GM21717 (cell line): ENCODE results near the gene CPD.

ENCODE experiments used
- ATAC-seq: cut with Tn5 transposase; IDR thresholded peaks from one replicate; pipeline ENCODE4 v1.9.1; 2021; ENCODE audit warnings: mild to moderate bottlenecking, moderate library complexity; ENCODE audit not compliant: unreplicated experiment

CPD gene

DNA sequence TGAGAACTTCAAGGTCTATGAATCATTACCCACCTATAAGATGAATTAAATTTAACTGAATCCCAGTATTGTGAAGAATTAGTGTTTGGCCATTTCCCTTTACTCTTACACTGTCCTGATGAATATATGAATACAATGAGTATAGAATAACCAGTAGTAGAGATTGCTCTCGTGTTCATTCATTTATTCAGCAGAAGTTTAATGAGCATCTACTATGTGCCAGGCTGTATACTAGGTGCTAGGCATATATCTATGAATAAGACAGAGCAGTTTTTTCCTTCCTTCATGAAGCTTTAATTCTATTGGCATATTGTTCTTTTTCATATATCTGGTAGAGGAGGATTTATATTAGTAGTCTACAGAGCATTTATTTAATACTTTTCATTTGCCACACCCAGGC is 104.4 kb downstream of the CPD start:
- ATAC-seq = no peak

DNA sequence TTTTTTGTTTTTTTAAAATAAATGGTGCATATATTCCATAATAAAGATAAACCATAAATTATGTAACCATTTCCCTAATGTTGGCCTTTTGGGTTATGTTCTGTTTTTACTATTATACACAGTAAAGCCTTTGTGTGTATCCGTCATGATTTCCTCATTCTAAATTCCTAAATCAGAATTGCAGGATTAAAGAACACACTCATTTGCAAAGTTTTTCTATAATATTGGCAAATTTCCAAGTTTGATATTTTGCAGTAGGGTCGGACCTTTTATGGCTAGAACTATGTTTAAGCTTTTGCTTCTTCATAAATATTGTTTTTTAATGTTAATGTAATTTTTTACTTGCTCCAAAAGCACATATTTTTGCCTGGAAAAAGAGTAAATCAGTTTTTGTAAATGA is 115.1 kb downstream of the CPD start:
- no peak for ATAC-seq

DNA sequence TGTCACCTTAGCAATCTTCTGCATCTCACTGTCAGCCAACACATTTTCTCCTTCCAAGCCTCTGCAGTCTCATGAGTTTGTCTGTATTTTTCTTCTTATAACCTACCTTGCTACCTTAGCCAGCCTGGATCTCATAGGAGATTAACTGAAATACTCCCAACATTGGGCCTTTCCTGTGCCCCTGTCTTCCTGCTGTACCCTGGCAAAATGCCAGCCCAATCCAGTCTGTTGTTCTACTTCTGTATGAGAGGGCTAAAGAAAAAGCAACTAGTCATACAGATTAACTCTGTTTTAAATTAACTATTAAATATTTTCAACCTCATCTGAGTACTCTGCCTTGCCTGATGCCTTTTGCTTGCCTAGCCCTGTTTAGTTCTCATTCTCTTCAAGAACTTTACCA is 116.9 kb downstream of the CPD start:
- no peak for ATAC-seq

DNA sequence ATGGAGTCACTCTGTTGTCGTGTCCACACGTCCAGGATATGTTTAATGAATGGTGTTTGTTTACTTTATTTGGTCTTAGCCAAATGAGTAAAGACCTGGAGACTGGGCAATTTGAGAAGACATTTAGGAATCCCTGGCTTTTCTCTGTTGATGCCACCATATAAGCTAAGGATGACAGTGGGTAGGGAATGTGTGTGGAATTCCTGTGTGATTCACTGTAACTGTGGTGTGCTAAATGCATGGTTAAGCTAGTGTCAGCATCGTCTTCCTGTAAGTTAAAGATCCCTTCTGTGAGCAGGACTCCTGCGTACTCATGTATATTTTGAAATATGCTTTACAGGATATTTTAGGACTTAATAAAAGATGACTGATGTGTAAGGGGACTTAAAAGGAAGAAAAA is 124.8 kb downstream of the CPD start:
- no peak for ATAC-seq

DNA sequence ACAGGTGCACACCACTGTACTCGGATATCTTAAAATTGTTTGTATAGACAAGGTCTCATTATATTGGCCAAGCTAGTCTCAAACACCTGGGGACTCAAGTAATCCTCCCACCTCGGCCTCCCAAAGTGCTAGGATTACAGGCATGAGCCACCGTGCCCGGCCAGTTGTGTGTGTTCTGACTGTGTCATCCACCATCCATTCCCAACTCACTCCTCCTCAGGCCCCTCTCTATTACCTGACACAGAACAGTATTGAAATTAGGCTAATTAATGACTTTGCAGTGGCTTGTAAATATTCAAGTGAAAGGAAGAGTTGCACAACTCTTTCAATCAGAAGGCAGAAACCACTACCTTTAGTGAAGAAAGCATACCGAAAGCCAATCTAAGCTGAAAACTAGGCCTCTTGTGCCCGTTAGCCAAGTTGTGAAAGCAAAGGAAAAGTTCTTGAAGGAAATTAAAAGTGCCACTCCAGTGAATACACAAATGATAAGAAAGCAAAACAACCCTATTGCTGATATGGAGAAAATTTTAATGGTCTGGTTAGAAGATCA is 127.2 kb downstream of the CPD start:
- ATAC-seq = no peak

DNA sequence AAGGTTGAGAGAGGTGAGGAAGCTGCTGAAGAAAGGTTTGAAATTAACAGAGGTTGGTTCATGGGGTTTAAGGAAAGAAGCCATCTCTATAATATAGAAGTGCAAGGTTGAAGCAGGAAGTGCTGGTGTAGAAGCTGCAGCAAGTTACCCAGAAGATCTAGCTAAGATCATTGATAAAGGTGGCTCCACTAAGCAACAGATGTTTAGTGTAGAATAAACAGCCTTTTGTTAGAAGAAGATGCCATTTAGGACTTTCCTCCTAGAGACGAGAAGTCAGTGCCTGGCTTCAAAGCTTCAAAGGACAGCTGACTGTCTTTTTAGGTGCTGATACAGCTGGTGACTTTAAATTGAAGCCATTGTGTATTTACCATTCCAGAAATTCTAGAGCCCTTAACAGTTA is 127.8 kb downstream of the CPD start:
- ATAC-seq = no peak

DNA sequence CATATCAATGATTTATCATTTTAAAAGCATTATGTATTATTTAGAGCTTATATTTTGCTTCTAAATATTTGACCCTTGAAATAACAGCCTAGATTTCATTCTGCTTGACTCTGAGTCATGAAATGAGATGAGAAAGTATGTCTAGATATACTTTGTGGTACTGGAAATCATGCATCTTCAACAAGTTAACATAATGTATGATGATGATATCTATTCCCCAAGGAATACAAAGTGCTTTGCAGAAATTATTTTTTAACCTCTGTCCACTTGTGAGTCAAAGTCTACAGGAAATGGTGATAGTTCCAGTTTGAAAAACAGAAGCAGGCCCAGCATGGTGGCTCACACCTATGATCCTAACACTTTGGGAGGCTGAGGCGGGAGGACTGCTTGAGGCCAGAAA is 134.6 kb downstream of the CPD start:
- ATAC-seq = no peak

DNA sequence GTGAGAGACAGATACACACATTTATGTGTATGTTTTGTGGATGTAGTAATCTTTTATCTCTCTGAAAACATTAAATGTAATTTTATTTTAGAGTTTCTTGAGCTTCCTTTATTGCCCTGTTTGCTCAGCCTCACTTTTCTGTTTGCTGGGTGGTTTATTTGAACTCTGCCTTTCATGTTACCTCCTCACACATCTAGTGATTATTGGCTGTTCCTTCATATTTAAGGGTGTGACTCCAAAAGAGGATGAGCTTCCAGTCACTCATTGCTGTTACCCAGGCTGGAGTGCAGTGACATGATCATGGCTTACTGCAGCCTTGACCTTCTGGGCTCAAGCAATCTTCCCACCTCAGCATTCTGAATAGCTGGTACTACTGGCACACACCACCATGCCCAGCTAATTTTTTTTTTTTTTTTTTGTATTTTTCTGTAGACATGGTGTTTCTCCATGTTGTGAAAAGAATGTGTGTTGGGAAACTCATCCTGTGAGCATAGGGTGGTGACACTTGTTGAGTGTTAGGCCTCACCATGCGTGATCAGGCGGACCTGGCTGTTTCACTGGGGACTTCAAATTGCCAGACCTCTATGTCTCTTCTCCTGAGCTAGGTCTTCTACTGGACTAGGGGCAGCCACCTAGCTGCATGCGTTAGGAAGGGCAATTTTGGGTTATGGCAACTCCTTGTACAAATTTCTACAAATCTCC is 136.3 kb downstream of the CPD start:
- no peak for ATAC-seq

DNA sequence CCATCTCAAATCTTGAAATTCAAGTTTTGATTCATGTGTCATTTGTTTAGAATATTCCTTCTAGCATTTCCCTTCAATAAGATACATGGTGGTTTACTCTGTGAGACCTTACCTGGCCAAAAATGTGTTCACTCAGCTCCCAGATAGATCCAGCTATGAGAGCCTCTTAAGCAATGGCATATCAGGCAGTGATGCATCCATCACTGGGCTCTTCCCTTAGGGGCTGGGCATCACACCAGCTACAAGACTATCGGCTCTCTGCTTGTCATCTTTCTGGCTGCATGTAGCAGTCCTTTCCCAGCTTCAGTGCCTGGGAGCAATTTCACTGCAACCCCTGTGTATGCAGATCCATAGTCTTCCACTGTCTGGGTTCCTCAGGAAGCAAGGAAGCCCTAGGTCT is 139.1 kb downstream of the CPD start:
- no peak for ATAC-seq

DNA sequence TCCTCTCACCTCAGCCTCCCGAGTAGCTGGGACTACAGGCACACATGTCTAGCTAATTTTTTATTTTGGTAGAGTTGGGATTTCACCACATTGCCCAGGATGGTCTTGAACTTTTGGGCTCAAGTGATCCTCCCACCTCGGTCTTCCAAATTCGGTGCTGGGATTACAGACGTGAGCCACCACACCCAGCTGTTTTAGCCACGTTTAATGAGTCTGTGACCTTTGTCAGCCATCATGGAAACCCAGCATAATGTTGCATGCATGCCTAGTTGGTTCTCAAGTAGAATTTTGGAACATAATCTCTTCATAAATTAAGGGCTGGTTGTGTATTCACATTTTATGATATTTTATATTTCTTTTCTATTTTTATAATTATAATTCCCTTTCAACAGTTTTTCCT is 140.4 kb downstream of the CPD start:
- ATAC-seq = no peak
